VCaP (cell line): ENCODE measurements around the gene LASP1NB.
"Not testable (repeated sequence)": the region's sequence is repeated elsewhere in the genome, so short reads cannot be mapped to it uniquely, and the experiment has no call there.

ENCODE experiments used
- H3K27ac ChIP-seq: fragments of 450-650 bp; 2 replicates; pipeline ENCODE4 v1.5.1; 2017
- TF ChIP-seq, protein P1 (sequence below): fragments of 450-650 bp; conservative IDR thresholded peaks from 2 replicates; pipeline ENCODE4 v1.5.1; 2017; ENCODE audit warnings: mild to moderate bottlenecking, moderate library complexity

The LASP1NB gene

DNA sequence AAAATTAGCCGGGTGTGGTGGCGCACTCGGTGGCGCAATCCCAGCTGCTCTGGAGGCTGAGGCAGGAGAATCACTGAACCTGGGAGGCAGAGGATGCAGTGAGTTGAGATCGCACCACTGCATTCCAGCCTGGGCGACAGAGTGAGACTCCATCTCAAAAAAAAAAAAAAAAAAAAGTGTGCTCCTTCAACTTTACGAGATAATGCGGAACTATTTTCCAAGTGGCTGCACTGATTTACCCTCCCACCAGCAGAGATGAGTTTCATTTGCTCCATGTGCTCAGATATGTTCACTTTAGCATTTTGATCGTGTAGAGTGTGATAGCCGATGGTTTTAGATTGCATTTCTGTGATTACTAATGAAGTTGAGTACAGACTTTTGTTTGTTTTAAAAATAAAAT, 20.0 kb upstream of the LASP1NB start:
- no peak overlapping the region for H3K27ac ChIP-seq
- TF ChIP-seq, protein P1, sequence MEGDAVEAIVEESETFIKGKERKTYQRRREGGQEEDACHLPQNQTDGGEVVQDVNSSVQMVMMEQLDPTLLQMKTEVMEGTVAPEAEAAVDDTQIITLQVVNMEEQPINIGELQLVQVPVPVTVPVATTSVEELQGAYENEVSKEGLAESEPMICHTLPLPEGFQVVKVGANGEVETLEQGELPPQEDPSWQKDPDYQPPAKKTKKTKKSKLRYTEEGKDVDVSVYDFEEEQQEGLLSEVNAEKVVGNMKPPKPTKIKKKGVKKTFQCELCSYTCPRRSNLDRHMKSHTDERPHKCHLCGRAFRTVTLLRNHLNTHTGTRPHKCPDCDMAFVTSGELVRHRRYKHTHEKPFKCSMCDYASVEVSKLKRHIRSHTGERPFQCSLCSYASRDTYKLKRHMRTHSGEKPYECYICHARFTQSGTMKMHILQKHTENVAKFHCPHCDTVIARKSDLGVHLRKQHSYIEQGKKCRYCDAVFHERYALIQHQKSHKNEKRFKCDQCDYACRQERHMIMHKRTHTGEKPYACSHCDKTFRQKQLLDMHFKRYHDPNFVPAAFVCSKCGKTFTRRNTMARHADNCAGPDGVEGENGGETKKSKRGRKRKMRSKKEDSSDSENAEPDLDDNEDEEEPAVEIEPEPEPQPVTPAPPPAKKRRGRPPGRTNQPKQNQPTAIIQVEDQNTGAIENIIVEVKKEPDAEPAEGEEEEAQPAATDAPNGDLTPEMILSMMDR = no peak

DNA sequence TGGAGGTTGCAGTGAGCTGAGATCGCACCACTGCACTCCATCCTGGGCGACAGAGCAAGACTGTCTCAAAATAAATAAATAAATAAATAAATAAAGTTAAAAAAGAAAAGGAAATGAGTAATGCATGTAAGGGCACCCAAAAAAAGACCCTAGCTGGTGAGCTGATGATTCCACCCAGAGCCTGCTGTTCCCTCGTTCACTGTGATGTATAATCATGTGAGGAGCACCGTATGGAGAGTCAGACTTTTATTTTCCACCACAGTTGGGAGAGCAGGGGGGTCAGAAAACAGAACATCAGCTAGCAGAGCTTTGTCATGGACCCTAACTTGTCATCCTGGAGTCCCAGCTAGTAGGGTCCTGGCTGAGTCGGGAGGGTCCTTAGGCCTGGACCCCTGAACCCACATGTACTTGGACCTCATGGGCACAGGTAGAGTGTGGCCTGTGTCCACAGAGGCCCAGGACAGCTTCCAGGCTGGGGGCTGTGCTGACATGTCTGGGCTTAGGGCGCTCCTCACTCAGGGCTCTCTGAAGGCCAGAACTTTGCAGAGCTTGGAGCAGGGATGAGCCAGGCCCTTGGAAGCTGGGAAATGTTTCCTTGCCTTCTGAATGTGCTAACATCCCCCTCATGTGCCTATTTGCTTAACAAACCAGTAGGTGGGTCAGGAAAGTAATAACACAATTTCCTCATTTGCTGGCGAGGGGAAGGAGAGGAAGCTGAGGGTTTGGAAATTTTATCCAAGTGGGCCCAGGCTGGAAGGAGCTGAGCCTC, 18.8 kb upstream of the LASP1NB start:
- TF ChIP-seq, protein P1 = no peak
- no peak overlapping the region for H3K27ac ChIP-seq

DNA sequence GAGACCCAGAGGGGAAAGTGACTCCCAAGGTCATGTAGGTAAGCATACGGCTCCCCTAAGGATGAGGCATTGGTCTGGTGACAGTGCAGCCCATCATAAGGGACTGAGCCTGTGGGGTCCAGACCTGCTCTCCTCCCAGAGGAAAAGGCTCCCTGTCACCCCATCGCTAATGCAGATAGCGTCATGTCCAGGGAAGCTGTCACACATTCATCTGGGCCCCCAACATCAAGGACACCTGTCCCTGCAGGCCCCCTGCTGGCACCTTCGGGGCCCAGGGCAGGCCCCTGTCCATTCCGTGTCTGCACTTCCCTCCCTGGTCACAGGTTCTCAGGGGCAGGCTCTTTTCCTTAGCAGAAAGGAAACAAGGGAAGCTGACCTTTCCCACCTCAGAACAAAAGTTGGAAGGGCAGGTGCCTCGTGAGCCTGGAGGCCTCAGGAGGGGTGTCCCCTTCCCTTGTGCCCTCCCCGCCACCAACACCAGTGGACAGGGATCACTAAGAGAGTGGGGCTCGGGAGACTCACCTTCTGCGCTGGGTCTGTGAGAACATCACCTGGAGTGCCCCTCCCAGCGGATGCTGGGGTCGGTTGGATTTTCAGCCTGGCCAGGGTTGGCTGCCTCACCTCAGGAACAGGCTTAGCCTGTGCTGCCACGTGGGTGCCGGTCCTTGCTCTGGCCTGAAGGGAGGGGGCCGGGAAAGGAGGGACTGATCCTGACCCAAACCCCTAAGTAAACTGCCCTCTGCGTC, 17.3 kb upstream of the LASP1NB start:
- TF ChIP-seq, protein P1 = no peak
- H3K27ac ChIP-seq = no peak overlapping the region

DNA sequence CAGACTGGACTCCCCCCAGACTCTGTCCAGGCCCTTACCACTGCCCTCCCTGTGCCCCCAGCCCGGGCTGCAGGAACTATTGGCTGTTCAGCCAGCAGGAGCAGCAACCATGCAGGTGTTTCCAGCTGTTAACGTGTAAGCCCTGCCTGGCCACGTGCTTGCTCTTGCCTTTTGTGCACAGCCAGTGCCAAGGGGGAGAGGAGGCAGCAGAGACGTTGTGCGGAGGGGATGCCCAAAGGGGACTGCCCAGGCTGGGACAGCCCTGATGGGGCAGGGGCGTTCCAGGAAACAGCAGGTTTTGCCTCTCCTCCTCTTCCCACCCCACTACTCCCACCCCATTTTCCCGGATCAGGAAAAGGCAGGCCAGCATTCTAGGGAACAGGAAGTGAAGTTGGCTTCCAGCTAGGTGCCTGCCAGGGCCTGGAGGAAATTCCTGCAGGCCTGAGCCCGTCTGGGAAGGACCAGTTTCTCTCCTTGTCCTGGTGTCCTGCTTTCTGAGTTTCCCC, 16.7 kb upstream of the LASP1NB start:
- no peak overlapping the region for H3K27ac ChIP-seq
- TF ChIP-seq, protein P1 = no peak

DNA sequence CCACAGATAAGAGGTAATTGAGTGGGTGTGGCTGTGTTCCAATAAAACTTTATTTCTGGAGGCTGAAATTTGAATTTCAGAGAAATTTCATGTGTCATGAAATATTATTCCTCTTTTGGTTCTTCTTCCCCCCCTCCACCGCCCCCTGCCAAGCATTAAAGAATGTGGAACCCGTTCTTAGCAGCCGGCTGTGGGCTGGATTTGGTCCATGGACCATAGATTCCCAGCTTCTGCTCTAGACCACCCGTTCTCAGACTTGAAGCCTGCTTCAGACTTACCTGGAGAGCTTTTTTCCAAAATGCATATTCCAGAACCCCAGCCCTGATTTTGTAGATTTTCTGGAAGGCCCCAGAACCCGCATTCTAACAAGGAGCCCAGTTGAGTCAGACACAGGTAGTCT, 15.1 kb upstream of the LASP1NB start:
- TF ChIP-seq, protein P1 = no peak

DNA sequence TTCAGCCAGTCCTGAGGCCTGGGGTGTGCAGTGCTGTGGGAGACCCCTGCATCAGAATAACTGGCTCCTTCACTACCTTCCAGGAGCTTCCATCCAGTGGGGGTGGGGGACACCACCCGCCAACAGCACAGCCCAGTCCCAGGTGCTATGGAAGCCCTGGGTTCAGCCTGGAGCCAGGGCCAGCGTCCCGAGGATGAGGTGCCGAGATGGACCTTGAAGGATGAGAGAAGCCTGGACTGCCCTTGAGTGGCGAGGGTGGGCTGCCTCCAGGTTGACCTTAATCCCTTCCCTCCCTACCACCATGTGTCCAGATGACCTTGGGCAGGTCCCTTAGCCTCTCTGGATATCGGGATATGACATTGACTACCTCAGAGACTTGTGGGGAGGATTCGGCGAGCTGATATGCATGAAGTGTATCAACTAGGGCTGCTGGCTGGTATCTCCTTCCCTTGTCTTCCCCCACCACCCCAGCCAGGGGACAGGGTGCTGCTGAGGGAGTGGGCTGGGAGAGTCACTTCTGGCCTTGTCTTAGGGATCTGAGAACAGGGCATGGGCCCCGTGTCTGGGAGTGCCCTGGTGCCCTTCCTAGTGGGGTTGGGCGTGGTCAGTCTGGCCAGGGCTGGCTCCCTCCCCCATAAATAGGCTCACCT, 14.2 kb upstream of the LASP1NB start:
- TF ChIP-seq, protein P1 = no peak
- no peak overlapping the region for H3K27ac ChIP-seq

More for the DNA sequence above, 15.1 kb upstream of the LASP1NB start:
- no peak overlapping the region for H3K27ac ChIP-seq

DNA sequence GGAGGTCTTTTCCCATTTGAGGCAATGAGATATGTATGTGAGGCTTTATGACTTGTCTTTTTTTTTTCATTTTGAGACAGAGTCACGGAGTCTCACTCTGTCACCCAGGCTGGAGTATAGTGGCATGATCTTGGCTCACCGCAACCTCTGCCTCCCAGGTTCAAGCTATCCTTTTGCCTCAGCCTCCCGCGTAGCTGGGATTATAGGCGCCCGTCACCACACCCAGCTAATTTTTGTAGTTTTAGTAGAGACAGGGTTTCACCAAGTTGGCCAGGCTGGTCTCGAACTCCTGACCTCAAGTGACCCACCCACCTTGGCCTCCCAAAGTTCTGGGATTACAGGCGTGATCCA, 13.7 kb upstream of the LASP1NB start:
- not testable (repeated sequence) for H3K27ac ChIP-seq
